ENCODE data around the gene CCDC88B. TPM values are rescaled to one million over a fixed set of nuclear protein-coding genes. Genes with fewer than 3 reads are reported as not detected.
A peak's percentile ranks its signal among the peaks of the same experiment; 100 is the strongest.

The CCDC88B gene
- total and polyA plus RNA-seq, 2 donors (not counting 1 experiment from before 2014, with no cell fraction given), result 0.56 to 3.1 TPM

DNA sequence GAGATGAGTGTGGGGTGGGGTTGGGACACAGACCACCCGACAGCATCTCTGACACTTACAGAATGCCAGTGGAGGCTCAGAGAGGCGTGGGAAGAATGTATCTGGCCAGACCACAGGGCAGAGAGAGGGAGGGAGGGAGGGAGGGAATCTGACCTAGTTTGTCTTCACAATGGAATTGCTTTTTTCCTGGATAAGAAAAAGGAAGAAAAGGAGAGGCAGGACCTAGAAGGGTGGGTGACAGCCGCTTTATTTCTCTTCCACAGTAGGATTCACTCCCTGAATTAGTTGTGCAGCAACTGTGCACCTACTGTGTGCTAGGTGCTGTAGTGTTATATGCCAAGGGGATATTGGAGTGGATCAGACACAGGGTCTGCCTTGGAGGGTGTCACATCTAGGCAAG is 45.2 kb upstream of the CCDC88B start:
- peaks cover 73% of the 10 kb centered on the region for H3K27me3 ChIP-seq (ENCODE audit: control insufficient read depth, insufficient read depth, low read length)
- no peak overlapping the region for H3K4me3 ChIP-seq (replicated peaks in 1 of 4; ENCODE audit: control extremely low read depth in 1 of 4, insufficient read depth in 1 of 4, low read depth in 3 of 4, low read length in 4 of 4)
- H3K36me3 ChIP-seq (ENCODE audit: control insufficient read depth, insufficient read depth, low read length), result no peaks in the 10 kb centered on the region
- peak in 1 of 2 donors; percentile 44 for DNase-seq (ENCODE audit: low read depth in 2 of 2)
- TF ChIP-seq, protein P1, sequence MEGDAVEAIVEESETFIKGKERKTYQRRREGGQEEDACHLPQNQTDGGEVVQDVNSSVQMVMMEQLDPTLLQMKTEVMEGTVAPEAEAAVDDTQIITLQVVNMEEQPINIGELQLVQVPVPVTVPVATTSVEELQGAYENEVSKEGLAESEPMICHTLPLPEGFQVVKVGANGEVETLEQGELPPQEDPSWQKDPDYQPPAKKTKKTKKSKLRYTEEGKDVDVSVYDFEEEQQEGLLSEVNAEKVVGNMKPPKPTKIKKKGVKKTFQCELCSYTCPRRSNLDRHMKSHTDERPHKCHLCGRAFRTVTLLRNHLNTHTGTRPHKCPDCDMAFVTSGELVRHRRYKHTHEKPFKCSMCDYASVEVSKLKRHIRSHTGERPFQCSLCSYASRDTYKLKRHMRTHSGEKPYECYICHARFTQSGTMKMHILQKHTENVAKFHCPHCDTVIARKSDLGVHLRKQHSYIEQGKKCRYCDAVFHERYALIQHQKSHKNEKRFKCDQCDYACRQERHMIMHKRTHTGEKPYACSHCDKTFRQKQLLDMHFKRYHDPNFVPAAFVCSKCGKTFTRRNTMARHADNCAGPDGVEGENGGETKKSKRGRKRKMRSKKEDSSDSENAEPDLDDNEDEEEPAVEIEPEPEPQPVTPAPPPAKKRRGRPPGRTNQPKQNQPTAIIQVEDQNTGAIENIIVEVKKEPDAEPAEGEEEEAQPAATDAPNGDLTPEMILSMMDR (conservative IDR thresholded peaks at IDR 0.05 in 1 of 2, IDR thresholded peaks at IDR 0.05 in 1 of 2; ENCODE audit: low read depth in 1 of 2, low read length in 2 of 2), result no peak
- peak; percentile 65 for TF ChIP-seq EZH2 (IDR thresholded peaks at IDR 0.05; ENCODE audit: low read length, missing control alignments)
- no peaks in the 10 kb centered on the region for H3K79me2 ChIP-seq (ENCODE audit: control insufficient read depth, insufficient read depth, low read length)
- H2AFZ ChIP-seq (ENCODE audit: low read length), result no peak overlapping the region
- no peaks in the 10 kb centered on the region for H3K4me1 ChIP-seq (ENCODE audit: control insufficient read depth, extremely low read depth, insufficient read depth, low read length)
- H3K9me3 ChIP-seq (ENCODE audit: control insufficient read depth, insufficient read depth, low read depth, low read length), result no peaks in the 10 kb centered on the region
- H3K9ac ChIP-seq (ENCODE audit: insufficient read depth, low read length), result no peak overlapping the region
- no peak overlapping the region for H3K27ac ChIP-seq (ENCODE audit: insufficient read depth, low read length)
- no peak overlapping the region for H3K4me2 ChIP-seq (ENCODE audit: extremely low read depth, insufficient read depth, low read length)
- H4K20me1 ChIP-seq (ENCODE audit: control insufficient read depth, extremely low read depth, insufficient read depth, low read length), result no peaks in the 10 kb centered on the region

DNA sequence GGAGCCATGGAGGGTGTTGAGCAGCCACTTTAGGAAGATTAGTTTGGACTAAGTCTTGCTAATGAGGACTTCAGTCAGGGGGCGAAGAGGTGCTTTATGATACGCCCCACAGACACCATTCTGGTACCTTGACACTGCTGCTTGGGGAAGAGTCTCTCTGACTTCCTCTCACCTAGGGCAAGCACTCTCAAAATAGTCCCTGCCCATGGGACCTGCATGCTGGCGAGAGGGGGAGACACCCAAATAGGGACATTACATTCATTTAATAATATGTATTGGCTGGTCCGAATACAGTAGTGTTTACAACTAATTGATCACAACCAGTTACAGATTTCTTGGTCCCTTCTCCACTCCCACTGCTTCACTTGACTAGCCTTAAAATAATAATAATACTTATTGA is 44.2 kb upstream of the CCDC88B start:
- Histone ChIP-seq H3K9ac (ENCODE audit: insufficient read depth, low read length) (no peak overlapping the region), H4K20me1 (ENCODE audit: control insufficient read depth, extremely low read depth, insufficient read depth, low read length) (no peaks in the 10 kb centered on the region), H3K79me2 (ENCODE audit: control insufficient read depth, insufficient read depth, low read length) (no peaks in the 10 kb centered on the region), H3K4me3 (replicated peaks in 1 of 4; ENCODE audit: control extremely low read depth in 1 of 4, insufficient read depth in 1 of 4, low read depth in 3 of 4, low read length in 4 of 4) (no peak overlapping the region), H3K9me3 (ENCODE audit: control insufficient read depth, insufficient read depth, low read depth, low read length) (no peaks in the 10 kb centered on the region), H2AFZ (ENCODE audit: low read length) (no peak overlapping the region), H3K4me2 (ENCODE audit: extremely low read depth, insufficient read depth, low read length) (no peak overlapping the region), H3K27me3 (ENCODE audit: control insufficient read depth, insufficient read depth, low read length) (peaks cover 73% of the 10 kb centered on the region), H3K36me3 (ENCODE audit: control insufficient read depth, insufficient read depth, low read length) (no peaks in the 10 kb centered on the region), H3K4me1 (ENCODE audit: control insufficient read depth, extremely low read depth, insufficient read depth, low read length) (peaks cover 2% of the 10 kb centered on the region), H3K27ac (ENCODE audit: insufficient read depth, low read length) (no peak overlapping the region)
- TF ChIP-seq EZH2 (IDR thresholded peaks at IDR 0.05; ENCODE audit: low read length, missing control alignments), result no peak
- TF ChIP-seq, protein P1 (conservative IDR thresholded peaks at IDR 0.05 in 1 of 2, IDR thresholded peaks at IDR 0.05 in 1 of 2; ENCODE audit: low read depth in 1 of 2, low read length in 2 of 2), result no peak
- no peak for DNase-seq (ENCODE audit: low read depth in 2 of 2)

DNA sequence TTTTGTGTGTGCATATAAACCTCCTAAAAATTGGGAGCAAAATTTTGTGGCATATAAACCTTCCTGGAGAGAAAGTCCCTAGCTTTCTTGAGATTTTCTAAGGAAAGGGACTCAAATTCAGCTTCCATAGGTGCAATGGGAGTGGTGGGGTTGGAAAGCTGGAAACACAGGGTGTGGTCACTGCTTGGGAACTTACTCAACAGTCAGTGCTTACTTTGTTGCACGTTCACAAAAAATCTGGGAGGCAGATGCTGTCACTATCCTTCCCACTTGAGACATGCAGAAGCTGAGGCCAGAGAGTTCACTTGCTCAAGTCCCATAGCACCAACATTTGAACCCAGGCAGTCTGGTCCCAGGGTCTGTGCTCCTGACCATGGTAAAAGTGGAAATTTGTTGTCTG is 43.8 kb upstream of the CCDC88B start:
- no peak overlapping the region for H2AFZ ChIP-seq (ENCODE audit: low read length)
- H3K4me3 ChIP-seq (replicated peaks in 1 of 4; ENCODE audit: control extremely low read depth in 1 of 4, insufficient read depth in 1 of 4, low read depth in 3 of 4, low read length in 4 of 4), result no peak overlapping the region
- H3K9me3 ChIP-seq (ENCODE audit: control insufficient read depth, insufficient read depth, low read depth, low read length), result no peaks in the 10 kb centered on the region
- no peak overlapping the region for H3K27ac ChIP-seq (ENCODE audit: insufficient read depth, low read length)
- H3K79me2 ChIP-seq (ENCODE audit: control insufficient read depth, insufficient read depth, low read length), result no peaks in the 10 kb centered on the region
- H3K27me3 ChIP-seq (ENCODE audit: control insufficient read depth, insufficient read depth, low read length), result peaks cover 70% of the 10 kb centered on the region
- peaks cover 4% of the 10 kb centered on the region for H3K4me1 ChIP-seq (ENCODE audit: control insufficient read depth, extremely low read depth, insufficient read depth, low read length)
- no peak for DNase-seq (ENCODE audit: low read depth in 2 of 2)
- no peak overlapping the region for H3K4me2 ChIP-seq (ENCODE audit: extremely low read depth, insufficient read depth, low read length)
- H3K9ac ChIP-seq (ENCODE audit: insufficient read depth, low read length), result no peak overlapping the region
- TF ChIP-seq EZH2 (IDR thresholded peaks at IDR 0.05; ENCODE audit: low read length, missing control alignments), result peak; percentile 18
- TF ChIP-seq, protein P1 (conservative IDR thresholded peaks at IDR 0.05 in 1 of 2, IDR thresholded peaks at IDR 0.05 in 1 of 2; ENCODE audit: low read depth in 1 of 2, low read length in 2 of 2), result no peak
- no peaks in the 10 kb centered on the region for H4K20me1 ChIP-seq (ENCODE audit: control insufficient read depth, extremely low read depth, insufficient read depth, low read length)
- H3K36me3 ChIP-seq (ENCODE audit: control insufficient read depth, insufficient read depth, low read length), result no peaks in the 10 kb centered on the region

Measured in fibroblast of lung (primary cell).